Esophagus muscularis mucosa (tissue), 4 donors: ENCODE results near the gene SEMA6A.

Experiments
- EP300 ChIP-seq: sonication (generic); formaldehyde crosslinking; IDR thresholded peaks from one replicate; pipeline ENCODE4 v1.6.1; 2017; ENCODE audit warnings: antibody characterized with exemption
- POLR2A ChIP-seq: fragments of 450-650 bp; IDR thresholded peaks from one replicate; pipeline ENCODE4 v1.6.1; 2017; ENCODE audit warnings: antibody characterized with exemption, moderate library complexity, mild to moderate bottlenecking, low read depth
- POLR2AphosphoS5 ChIP-seq, 2 donors: sonication (generic); formaldehyde crosslinking; IDR thresholded peaks; one replicate each; pipeline ENCODE4 v1.6.1; 2017; ENCODE audit warnings: antibody characterized with exemption in 2 of 2
- TF ChIP-seq, protein P1 (sequence below), 3 experiments: fragments of 200-600 bp in 2 of 3; fragments of 450-650 bp in 1 of 3; sonication (generic) in 2 of 3; IDR thresholded peaks; one replicate each; pipeline ENCODE4 v1.5.1; 2017 to 2019; ENCODE audit warnings: antibody characterized with exemption in 3 of 3, mild to moderate bottlenecking in 2 of 3, moderate library complexity in 1 of 3

DNA sequence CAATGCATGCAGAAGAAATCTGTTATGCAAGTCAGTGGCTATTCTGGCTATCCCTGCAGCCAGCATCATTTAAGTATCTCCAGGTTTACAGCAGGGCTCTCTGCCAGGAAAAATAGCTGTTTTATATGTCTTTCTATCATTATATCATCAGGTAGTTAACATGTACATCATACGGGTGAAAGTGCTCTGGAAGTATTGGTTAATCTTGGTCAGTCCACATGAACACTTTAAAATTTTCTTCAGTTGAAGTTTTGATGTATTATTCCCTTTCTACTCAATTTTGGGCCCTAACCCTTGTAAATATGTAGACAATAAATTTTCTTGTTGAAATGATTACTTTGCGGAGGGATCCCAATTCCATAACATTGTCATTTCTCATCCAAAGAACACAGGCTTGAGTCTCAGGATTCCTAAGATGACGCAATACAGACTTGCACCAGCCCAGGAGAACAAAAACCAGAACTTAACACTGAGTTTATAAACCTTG, 67.5 kb downstream of the SEMA6A start:
- TF ChIP-seq, protein P1, sequence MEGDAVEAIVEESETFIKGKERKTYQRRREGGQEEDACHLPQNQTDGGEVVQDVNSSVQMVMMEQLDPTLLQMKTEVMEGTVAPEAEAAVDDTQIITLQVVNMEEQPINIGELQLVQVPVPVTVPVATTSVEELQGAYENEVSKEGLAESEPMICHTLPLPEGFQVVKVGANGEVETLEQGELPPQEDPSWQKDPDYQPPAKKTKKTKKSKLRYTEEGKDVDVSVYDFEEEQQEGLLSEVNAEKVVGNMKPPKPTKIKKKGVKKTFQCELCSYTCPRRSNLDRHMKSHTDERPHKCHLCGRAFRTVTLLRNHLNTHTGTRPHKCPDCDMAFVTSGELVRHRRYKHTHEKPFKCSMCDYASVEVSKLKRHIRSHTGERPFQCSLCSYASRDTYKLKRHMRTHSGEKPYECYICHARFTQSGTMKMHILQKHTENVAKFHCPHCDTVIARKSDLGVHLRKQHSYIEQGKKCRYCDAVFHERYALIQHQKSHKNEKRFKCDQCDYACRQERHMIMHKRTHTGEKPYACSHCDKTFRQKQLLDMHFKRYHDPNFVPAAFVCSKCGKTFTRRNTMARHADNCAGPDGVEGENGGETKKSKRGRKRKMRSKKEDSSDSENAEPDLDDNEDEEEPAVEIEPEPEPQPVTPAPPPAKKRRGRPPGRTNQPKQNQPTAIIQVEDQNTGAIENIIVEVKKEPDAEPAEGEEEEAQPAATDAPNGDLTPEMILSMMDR (IDR thresholded peaks at IDR 0.05): no peak
- TF ChIP-seq POLR2A (no peak), POLR2AphosphoS5 (IDR thresholded peaks at IDR 0.05) (no peak), EP300 (no peak)
